Pons (tissue), 1 donor: ENCODE results near the gene ECPAS.
"Not testable (repeated sequence)": the region's sequence is repeated elsewhere in the genome, so short reads cannot be mapped to it uniquely, and the experiment has no call there.

Source experiments
- DNase-seq: peaks from one replicate; pipeline ENCODE4 v3.0.0-alpha.2; 2016; ENCODE audit warnings: low spot score

Gene ECPAS, protein sequence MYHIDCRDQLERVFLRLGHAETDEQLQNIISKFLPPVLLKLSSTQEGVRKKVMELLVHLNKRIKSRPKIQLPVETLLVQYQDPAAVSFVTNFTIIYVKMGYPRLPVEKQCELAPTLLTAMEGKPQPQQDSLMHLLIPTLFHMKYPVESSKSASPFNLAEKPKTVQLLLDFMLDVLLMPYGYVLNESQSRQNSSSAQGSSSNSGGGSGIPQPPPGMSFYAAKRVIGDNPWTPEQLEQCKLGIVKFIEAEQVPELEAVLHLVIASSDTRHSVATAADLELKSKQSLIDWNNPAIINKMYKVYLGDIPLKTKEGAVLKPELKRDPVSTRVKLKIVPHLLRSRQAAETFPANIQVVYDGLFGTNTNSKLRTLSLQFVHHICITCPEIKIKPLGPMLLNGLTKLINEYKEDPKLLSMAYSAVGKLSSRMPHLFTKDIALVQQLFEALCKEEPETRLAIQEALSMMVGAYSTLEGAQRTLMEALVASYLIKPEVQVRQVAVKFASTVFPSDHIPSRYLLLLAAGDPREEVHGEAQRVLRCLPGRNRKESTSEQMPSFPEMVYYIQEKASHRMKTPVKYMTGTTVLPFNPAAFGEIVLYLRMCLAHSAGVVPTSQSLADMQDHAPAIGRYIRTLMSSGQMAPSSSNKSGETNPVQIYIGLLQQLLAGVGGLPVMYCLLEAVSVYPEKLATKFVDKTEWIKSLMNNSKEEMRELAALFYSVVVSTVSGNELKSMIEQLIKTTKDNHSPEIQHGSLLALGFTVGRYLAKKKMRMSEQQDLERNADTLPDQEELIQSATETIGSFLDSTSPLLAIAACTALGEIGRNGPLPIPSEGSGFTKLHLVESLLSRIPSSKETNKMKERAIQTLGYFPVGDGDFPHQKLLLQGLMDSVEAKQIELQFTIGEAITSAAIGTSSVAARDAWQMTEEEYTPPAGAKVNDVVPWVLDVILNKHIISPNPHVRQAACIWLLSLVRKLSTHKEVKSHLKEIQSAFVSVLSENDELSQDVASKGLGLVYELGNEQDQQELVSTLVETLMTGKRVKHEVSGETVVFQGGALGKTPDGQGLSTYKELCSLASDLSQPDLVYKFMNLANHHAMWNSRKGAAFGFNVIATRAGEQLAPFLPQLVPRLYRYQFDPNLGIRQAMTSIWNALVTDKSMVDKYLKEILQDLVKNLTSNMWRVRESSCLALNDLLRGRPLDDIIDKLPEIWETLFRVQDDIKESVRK (N-terminal part only)

DNA sequence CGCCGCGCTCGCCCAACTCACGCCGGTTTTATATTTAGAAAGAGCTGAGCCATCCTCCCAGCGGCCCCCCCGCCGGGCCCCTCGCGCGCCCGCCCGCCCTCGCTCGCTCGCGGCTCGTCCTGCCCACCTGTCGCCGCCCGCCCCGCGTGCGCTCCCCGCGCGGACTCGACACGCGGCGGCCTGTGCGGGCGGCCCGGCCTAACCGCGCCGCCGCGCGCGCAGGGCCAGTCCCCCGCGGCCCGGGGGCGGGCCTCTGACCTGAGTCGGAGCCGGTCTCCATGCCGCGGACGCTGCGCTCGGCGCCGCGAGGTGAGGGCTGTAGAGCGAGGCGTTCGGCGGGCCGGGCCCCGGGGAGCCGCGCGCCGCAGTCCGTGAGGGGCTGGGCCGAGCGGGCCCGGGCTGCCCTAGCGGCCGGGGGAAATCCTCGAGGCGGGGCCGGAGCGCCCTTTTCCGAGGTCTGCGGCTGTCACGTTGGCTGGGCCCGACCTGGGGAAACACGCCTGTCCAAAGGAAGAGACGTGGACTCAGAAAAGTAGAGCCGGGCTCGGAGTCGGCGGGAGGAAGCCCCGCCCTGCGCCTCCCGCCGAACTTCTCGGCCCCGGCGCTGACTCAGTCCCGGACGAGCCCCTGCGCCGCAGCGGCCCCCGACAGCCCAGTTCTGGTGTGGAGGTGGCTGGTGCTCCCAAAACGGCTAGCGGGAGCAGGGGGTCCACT is at the start of gene ECPAS:
Gene ECPAS, minus strand, starts transcription at position 526 of the 714 bp plus-strand sequence. CDS start 11,465 bp downstream, outside the sequence.
- DNase-seq: peak; percentile 41

DNA sequence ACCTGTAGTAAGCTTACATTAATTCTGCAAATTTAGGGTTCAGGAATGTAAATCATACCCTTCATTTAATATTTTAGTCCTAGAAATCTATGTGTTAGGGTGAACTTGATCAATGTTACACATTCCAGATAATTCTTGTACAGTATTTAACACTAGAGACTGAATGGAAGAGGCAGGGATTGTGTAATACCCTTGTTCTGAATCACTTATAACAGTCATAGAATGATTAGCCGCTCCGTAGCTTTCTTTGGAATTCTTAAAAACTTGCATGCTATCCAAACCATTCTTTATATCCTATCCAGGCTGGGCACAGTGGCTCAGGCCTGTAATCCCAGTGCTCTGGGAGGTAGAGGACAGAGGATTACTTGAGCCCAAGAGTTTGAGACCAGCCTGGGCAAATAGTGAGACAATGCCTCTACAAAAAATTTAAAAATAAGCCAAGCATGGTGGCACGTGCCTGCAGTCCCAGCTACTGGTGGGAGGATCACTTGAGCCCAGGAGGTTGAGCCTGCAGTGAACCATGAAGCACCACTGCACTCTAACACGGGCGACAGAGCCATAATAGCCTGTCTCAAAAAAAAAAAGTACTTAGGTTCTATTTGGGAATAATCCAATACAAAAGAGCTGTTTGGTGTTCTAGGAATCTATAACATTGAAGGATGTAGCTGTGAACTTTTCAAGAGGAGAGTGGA is 49.1 kb upstream of the ECPAS start:
- DNase-seq: no peak

DNA sequence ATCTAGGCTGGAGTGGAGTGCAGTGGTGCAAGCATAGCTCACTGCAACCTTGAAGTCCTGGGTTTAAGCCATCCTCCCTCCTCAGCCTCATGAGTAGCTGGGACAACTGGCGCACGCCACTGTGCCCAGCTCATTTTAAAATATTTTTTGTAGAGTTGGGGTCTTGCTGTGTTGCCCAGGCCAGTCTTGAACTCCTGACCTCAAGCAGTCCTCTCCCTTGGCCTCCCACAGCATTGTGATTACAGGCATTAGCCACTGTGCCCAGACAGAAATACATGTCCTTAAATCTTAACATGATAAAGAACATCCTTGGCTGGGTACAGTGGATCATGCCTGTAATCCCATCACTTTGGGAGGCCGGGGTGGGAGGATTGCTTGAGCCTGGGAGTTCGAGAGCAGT is 47.5 kb upstream of the ECPAS start:
- no peak for DNase-seq

DNA sequence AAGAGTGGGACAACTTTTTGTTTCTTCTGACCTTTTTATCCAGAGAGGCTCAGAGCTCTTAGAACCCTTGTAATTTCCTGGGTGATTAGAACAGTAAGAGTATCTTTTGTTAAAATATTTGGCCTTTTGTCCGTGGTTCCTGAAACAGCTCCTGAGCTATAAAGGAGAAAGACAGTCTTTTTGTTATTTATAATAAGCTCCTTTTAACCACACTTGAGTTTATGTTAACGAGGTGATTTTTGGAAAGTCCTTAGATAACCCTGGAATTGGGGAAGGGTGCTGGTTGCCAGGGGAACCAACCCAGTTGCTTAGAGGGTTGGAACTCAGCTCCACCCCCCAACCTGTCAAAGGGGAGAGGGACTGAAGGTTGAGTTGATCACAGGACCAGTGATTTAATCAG is 45.6 kb upstream of the ECPAS start:
- no peak for DNase-seq

DNA sequence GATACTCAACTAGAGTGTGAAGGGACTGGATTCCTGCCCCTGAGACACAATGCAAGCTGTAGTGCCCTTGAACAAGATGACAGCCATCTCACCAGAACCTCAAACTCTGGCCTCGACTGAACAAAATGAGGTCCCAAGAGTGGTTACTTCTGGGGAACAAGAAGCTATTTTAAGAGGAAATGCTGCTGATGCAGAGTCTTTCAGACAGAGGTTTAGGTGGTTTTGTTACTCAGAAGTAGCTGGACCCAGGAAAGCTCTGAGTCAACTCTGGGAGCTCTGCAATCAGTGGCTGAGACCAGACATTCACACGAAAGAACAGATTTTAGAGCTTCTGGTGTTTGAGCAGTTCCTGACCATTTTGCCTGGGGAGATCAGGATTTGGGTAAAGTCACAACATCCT is 43.2 kb upstream of the ECPAS start:
- no peak for DNase-seq

DNA sequence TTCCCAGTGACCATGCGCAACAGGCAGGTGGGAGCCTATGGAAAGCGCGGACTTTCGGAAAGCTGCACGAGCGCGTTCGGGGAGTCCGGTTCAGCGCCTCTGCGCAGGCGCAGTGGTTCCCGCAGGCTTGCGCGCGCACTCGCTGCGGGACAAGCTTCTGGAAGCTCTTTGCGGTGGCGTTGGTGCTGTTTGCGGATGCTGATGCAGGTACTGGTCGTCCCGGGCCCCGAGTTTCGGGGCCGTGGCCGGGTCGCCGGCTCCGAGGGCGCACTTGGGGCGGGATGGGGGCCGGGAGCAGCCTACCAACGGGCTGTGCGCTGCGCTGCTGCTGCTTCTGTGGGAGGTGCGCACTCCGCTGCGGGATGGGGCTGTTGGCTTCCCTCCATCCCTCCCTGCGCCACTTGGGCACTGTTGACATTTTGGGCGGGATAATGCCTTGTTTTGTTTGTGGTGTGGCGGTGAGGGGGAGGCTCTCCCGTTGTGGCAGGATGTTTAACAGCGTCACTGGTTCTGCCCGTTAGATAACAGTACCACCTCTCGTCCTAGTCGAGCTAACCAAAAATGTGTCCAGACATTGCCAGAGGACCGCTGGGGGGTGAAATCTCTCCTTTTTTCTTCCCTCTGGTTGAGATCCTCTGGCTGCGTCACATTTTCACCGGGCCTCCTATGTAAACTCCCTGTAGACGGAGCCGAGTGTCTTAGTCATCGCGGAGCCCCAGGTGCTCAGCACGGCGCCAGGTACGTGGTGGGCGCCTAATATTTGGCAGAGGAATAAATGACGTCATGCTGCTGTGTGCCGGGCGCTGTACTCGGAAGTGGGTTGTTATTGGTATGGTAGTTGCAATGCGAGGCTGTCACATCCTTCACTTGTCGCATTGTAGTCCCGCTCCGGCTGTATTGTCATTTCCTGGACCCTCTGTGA is 41.1 kb upstream of the ECPAS start, which contains the start of gene ZNF483:
Gene ZNF483, plus strand, starts transcription at position 124 of the 922 bp plus-strand sequence. CDS start 2,217 bp downstream, outside the sequence.
- peak; percentile 75 for DNase-seq

DNA sequence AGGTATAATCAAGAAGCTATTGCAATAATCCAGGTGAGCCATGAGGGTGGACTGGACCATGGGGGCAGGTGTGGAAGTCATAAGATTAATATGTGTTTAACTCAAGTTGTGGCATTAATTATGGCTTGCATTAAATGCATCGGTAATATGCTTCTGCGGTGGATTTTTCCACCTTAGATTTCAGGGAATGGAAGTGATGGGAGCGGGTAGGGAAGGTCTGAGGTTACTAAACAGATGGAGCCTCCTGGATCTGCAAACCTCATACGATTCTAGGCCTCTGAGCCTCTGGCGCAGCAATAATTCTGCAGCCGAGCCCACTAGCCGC is 40.5 kb upstream of the ECPAS start:
- DNase-seq: no peak

DNA sequence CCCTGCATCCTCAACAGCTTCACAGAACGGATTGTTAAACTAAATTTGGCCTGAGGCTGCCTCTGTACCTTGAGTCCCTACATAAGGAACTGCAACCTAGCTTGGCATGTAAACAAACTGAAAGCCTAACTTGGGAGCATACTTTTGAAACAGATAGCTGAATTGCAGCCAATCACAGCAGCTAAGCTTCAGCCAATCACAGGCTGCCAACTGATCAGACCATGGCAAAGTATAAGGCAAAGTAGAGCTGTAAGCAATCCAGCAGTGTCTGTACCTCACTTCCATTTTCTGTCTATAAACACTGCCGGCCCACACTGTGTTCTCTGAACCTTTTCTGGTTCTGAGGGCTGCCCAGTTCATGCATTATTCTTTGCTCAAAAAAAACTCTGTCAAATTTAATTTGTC is 31.9 kb upstream of the ECPAS start:
- DNase-seq: no peak

DNA sequence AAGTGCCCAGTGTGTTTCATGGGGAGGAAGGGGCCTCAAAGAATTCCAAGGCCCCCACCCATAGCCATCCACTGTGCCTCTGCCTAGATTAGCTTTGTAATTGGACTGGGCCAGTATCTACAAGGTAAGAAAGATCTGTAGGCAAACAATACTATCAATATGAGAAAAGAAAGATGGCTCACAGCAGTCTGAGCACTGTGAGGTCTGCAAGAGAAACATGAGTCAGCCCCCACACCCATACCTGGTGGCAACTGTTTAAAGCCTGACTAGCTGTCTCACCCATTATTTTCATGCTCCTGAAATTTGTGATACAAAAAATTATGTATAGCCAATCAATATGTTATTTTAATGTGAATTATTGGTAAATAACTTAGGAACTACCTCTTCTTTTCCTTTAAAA is 30.8 kb upstream of the ECPAS start:
- DNase-seq: no peak

GRCh38 chr9:111511581-111511980 is 27.4 kb upstream of the ECPAS start:
- DNase-seq: not testable (repeated sequence)

DNA sequence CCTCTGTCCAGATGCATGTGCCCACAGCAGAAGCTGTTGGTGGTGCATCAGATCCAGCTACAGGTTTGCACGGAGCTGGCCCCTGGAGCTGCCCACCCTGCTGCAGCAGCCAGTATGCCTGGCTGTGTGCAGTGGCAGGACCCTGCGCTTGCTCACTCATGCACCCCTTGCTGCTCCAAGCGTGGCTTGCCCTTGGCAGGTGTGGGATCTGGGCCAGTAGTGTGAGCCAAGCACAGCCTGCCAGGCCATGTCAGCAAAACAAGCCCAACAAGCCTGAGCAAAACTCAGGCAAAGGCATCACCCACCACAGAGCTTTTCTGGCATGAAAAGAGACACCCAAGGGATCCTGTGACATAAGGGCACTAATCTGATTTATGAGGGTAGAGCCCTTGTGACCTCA is 18.3 kb upstream of the ECPAS start:
- no peak for DNase-seq

- DNase-seq: no peak
Observed at GRCh38 chr9:111501648-111502047, 17.5 kb upstream of the ECPAS start.

DNA sequence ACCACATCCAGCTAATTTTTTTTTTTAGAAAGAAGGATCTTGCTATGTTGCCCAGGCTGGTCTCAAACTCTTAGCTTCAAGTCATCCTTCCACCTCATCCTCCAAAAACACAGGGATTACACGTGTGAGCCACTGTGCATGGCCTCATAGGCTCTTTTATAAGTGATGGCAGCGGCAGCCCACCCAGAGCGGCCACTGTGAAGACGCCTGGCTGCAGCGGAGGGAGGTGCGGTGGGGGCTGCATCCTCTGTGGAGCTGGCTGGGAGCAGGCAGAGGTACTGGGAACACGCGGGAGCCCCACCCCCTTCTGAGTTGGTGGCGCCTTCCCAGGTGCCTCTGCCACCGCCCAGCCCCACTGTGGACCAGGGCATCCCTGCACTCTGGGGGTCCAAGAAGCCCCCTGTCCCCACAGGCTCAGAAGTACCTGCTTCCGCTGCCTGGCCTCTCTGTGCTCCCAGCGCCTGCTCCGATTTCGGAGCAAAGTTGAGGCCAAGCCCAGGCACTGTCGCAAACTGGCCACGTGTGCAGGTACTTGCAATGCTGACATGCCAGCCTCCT is 16.9 kb upstream of the ECPAS start:
- DNase-seq: no peak

DNA sequence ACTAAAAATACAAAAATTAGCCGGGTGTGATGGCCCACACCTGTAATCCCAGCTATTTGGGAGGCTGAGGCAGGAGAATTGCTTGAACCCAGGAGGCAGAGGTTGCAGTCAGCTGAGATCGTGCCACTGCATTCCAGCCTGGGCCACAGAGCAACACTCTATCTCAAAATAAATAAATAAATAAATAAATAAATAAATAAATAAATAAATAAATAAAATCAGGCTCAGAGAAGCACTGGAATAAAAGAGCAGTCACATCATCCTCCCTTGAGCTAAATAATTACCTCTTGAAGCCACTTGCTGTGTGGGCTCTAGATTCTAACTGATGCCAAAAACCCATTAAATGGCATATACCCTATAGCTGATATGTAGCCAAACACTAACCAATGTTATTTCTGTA is 13.0 kb upstream of the ECPAS start:
- DNase-seq: not testable (repeated sequence)

DNA sequence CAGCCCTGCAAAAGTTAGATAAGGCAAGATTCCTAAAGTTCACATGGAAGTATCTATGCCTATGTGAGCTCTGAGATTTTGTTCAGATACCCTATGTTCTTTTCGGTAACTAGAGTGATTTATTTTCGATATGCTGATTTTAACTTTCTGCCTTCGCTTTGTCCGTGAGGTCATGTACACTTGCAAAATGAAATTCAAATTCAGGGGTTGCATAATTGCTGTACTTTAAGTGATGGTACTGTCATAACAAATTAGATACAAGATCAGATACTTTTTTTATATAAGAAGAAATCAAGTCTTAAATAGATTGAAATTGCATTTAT is 350 bp upstream of the ECPAS start:
- no peak for DNase-seq

DNA sequence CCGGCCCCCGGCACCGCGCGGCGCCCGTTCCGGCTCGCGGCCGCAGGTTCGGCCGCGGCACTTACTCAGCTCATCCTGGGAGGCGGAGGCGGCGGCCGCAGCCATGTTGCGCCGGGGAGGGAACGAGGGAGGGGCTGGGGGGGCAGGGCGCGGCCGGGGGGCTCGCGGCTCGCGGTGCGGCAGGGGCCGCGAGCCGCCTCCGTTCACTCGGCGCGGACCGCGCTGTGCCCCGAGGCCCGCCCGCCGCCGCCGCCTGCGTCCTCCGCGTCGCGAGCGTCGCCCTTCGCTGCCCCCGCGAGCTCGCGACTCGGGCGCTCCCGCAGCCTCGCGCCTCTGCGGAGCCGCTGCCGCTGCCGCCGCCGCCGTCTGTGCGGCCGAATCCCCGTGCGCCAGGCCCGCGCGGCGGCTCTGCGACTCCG is 735 bp downstream of the ECPAS start:
- DNase-seq: peak; percentile 15

- peak; percentile 44 for DNase-seq
Observed at GRCh38 chr9:111482694-111483438, 1.3 kb downstream of the ECPAS start.

DNA sequence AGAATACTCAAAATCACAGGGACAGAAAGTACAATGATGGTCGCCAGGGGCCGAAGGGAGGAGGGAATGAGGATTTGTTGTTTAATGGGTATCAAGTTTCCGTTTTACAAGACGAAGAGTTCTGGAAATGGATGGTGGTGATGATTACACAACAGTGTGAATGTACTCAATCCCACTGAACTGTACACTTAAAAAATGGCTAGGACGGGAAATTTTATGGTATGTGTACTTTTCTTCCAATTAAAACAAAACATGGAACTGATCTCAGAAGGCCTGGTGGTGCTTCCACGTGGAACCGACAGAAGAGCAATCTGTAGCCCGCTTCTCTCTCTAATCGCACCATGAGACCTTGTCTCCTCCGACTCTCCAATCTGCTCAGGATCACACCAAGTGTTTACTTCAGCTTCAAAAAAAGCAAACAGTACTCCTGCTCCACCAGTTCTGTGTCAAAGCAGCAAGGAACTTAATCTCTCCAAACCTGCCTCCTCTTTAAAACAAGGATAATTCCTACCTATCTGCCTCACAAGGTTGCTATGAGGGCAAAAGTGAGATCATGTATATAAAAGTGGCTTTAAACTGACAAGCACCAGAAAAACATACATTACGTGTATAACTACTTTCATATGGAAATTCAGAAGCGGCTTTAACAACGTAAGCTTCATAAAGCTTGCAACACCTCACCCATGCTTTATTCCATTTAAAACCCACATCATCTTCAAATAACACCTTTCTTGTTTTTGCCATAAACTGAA is 2.1 kb downstream of the ECPAS start:
- peak; percentile 24 for DNase-seq
